Activated naive CD4-positive, alpha-beta T cell treated with anti-CD3 and anti-CD28 coated beads, Interleukin-2, amount 50 U/mL, for 24 hours (primary cell): ENCODE data around the gene MT1A.
"Not testable (repeated sequence)": the region's sequence is repeated elsewhere in the genome, so short reads cannot be mapped to it uniquely, and the experiment has no call there.

Experiments used
- H3K27ac Mint-ChIP-seq: one replicate; pipeline ENCODE4 v1.8.0; 2021; ENCODE audit warnings: mild to moderate bottlenecking, mixed read lengths
- H3K27me3 Mint-ChIP-seq: one replicate; pipeline ENCODE4 v1.8.0; 2021; ENCODE audit warnings: mixed read lengths
- H3K36me3 Mint-ChIP-seq: one replicate; pipeline ENCODE4 v1.8.0; 2021; ENCODE audit warnings: mixed read lengths
- H3K4me1 Mint-ChIP-seq: one replicate; pipeline ENCODE4 v1.8.0; 2021; ENCODE audit warnings: mixed read lengths
- H3K4me3 Mint-ChIP-seq: one replicate; pipeline ENCODE4 v1.8.0; 2021; ENCODE audit warnings: mild to moderate bottlenecking, mixed read lengths
- H3K9me3 Mint-ChIP-seq: one replicate; pipeline ENCODE4 v1.8.0; 2021; ENCODE audit warnings: mixed read lengths

The MT1A gene

GRCh38 chr16:56653218-56653617, 14.8 kb downstream of the MT1A start:
- no peaks in the 10 kb centered on the region for H3K9me3 Mint-ChIP-seq
- H3K4me3 Mint-ChIP-seq, result no peak overlapping the region
- peaks cover 9% of the 10 kb centered on the region for H3K4me1 Mint-ChIP-seq
- H3K36me3 Mint-ChIP-seq, result no peaks in the 10 kb centered on the region
- no peak overlapping the region for H3K27ac Mint-ChIP-seq
- peaks cover 1% of the 10 kb centered on the region for H3K27me3 Mint-ChIP-seq

DNA sequence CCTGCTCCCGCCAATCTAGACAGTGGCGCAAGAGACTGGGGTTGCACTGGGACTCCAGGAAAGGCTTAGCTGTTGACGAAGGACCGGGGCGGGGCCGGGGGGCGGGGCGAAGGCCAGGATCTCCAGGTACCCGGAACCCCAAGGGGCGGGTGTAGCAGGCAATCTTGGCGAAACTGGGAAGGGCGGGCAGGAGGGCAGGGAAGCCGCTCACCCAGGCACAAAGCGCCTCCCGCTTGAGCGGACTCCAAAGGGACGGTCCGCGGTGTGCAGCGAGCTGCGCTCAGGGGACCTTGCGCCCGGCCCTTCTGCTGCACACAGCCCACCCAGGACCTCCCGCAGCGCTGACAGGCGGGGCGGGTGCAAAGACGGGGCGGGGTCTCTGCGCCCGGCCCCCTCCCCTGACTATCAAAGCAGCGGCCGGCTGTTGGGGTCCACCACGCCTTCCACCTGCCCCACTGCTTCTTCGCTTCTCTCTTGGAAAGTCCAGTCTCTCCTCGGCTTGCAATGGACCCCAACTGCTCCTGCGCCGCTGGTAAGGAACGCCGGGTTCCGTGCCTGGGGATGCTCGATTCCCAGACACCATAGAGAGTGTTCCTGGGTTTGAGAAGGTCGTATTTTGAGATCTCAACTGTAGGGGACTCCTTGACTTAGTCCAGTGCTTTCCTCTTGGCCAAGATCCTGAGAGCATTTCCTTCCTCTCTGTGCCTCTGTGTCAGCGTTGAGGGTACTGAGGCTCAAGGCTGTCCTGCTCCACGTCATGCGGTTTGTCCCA, 19.3 kb downstream of the MT1A start, which contains the start of gene MT1F:
TSS of gene MT1F (plus strand) at position 405 of the 772 bp plus-strand sequence. CDS start at position 505, 100 bp downstream.
- peaks cover 36% of the 10 kb centered on the region for H3K4me1 Mint-ChIP-seq
- peak within 1 kb of the TSS; percentile 84 for H3K27ac Mint-ChIP-seq
- no peaks in the 10 kb centered on the region for H3K27me3 Mint-ChIP-seq
- no peaks in the 10 kb centered on the region for H3K9me3 Mint-ChIP-seq
- H3K4me3 Mint-ChIP-seq, result peak within 1 kb of the TSS; percentile 96
- H3K36me3 Mint-ChIP-seq, result no peaks in the 10 kb centered on the region

- Mint-ChIP-seq H3K9me3 (no peaks in the 10 kb centered on the region), H3K4me3 (peak overlapping the region; percentile 96), H3K27ac (no peak overlapping the region), H3K27me3 (no peaks in the 10 kb centered on the region), H3K36me3 (no peaks in the 10 kb centered on the region), H3K4me1 (peaks cover 38% of the 10 kb centered on the region)
Measured at GRCh38 chr16:56658327-56658875, 19.9 kb downstream of the MT1A start.

DNA sequence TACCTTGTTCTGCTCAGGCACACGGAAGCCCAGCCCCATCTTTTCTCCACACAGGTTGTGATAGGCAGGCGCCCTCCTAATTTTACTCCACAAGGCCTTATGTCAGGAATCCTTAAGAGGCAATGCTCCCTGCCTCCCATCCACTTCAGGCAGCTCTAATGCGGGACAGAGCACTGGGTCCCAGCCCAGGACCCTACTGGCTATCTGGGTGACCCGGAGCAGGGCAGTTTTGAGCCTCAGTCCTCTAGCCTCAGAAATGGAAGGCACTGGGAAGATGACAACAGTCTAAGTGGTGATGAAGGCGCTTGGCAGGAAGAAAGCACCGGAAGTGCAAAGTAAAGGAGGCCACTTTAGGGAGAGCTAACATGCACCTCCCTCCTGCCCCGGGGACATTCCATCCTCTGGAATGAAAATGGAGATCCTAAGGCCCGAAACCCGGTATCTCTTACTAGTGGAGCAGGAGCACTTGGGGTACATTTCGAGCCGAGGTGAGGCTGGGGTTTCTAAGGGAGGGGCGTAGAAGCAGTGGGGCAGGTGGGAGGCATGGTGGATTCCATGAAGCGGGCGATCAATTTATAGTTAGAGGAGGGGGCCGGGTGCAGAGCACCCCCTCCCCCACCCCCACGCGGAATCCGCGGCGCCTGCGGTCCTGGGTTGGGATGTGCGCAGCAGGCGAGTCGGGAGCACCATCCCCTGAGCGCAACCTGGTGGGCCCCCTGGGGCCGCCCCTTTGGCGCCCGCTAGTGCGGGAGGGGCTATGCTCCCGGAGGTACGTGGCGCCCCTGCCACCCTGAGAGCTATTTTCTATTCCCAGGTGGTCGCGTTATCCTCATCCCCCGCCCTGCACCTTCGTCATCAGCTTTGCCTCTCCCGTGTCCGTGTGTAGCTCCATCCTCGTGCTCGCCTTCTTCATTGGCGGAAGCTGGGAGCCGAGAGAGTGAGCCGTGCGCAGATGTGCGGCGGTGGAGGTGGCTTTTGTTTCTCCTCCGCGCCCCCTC, 24.2 kb downstream of the MT1A start:
- peak overlapping the region; percentile 95 for H3K27ac Mint-ChIP-seq
- H3K4me1 Mint-ChIP-seq, result peaks cover 37% of the 10 kb centered on the region
- H3K36me3 Mint-ChIP-seq, result no peaks in the 10 kb centered on the region
- H3K9me3 Mint-ChIP-seq, result no peaks in the 10 kb centered on the region
- peaks cover 9% of the 10 kb centered on the region for H3K27me3 Mint-ChIP-seq
- H3K4me3 Mint-ChIP-seq, result peak overlapping the region; percentile 88

GRCh38 chr16:56664506-56664905, 26.0 kb downstream of the MT1A start:
- H3K4me1 Mint-ChIP-seq, result peaks cover 37% of the 10 kb centered on the region
- no peak overlapping the region for H3K4me3 Mint-ChIP-seq
- no peak overlapping the region for H3K27ac Mint-ChIP-seq
- H3K27me3 Mint-ChIP-seq, result peaks cover 24% of the 10 kb centered on the region
- H3K36me3 Mint-ChIP-seq, result no peaks in the 10 kb centered on the region
- H3K9me3 Mint-ChIP-seq, result no peaks in the 10 kb centered on the region

DNA sequence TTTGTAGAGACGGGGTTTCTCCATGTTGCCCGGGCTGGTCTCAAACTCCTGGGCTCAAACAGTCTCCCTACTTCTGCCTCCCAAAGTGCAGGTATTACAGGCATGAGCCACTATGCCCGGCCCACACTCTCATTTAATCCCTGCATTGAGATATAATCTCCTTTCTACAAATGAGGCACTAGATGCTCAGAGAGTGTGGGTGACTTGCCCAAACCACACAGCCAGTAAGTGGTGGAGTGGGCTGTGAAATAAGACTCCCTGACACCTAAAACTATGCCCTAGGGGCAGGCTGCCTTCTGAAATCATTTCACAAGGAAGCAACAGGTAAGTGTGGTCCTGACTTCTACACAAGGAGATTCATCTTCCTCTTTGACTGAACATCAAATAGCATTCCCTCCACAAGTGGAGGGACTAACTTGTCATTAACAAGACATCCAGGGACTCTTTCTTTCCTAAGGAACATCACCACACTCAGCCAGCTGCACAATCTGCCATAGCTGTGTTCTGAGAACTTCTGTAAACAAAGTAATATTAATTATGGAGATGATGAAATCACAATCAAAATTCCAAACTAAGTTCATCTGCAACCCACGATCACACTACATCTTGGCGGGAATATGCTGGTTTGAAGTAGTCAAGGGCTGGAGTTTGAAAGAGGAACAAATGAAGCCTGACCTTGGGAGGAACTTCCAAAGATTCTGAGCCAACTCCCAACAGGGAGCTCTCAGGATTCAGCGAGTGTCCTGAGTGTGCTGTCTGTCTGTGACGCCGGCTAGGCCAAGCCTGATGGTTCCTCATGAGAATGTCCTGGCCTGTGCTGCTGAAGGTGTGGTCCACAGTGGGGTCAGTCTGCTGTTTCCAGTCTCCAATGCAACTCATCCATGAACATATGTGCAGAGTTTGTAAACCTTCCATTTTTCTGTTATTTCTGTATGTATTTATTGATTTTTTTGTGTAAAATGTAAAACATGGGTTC, 27.1 kb downstream of the MT1A start:
- Mint-ChIP-seq H3K4me1 (peaks cover 38% of the 10 kb centered on the region), H3K27me3 (peaks cover 27% of the 10 kb centered on the region)
- not testable (repeated sequence) for H3K9me3 Mint-ChIP-seq, H3K36me3 Mint-ChIP-seq, H3K27ac Mint-ChIP-seq, H3K4me3 Mint-ChIP-seq

- Mint-ChIP-seq H3K4me3 (peak within 1 kb of the TSS; percentile 52), H3K4me1 (peaks cover 22% of the 10 kb centered on the region), H3K27me3 (peaks cover 36% of the 10 kb centered on the region), H3K9me3 (no peaks in the 10 kb centered on the region), H3K36me3 (no peaks in the 10 kb centered on the region), H3K27ac (no peak within 1 kb of the TSS)
Measured at GRCh38 chr16:56667581-56668571, 29.4 kb downstream of the MT1A start, which contains the start of gene MT1G. Gene MT1G, minus strand, starts transcription at chr16:56668065. Its CDS starts 72 bp downstream, at chr16:56667993.

DNA sequence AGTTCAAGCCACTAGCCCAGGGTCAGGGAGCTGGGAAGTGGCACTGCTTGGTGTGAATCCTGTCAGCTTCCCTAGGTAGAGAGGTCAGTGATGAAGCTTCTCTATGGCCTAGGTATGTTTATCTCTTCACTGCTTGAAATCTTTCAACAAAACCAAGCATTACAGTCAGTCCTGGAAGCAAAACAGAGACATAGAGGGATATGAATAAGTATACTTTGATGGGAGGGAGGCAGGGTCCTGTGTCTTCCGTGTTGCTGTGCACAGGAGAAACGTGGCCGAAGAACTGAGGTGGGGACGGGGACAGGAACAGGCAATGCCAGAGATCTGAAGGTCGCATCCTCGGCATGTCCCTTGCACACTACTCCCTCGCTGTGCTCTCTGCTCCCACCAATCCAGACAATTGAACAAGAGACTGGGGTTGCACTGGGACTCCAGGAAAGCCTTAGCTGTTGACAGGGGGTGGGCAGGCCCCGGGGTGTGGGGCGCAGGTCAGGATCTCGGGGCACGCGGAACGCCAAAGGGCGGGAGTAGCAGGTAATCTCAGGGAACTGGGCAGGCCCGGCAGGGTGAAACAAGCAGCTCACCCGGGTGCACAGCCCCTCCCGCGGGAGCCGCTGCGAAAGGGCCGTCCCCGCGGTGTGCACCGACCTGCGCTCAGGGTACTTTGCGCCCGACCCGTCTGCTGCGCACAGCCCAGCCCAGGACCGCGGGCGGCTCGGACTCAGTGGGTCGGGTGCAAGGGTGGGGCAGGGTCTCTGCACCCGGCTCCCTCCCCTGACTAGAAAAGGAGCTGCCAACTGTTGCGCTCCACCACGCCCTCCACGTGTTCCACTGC, 30.8 kb downstream of the MT1A start, which contains the start of gene MT1H:
TSS of gene MT1H (plus strand) at position 810 of the 835 bp plus-strand sequence. CDS start 71 bp downstream, outside the sequence.
- Mint-ChIP-seq H3K4me1 (peaks cover 21% of the 10 kb centered on the region), H3K27ac (no peak within 1 kb of the TSS), H3K27me3 (peaks cover 38% of the 10 kb centered on the region), H3K9me3 (no peaks in the 10 kb centered on the region), H3K4me3 (peak within 1 kb of the TSS; percentile 37), H3K36me3 (no peaks in the 10 kb centered on the region)

- H3K9me3 Mint-ChIP-seq, result no peaks in the 10 kb centered on the region
- peaks cover 22% of the 10 kb centered on the region for H3K4me1 Mint-ChIP-seq
- no peaks in the 10 kb centered on the region for H3K36me3 Mint-ChIP-seq
- H3K27me3 Mint-ChIP-seq, result peaks cover 36% of the 10 kb centered on the region
- no peak overlapping the region for H3K27ac Mint-ChIP-seq
- H3K4me3 Mint-ChIP-seq, result no peak overlapping the region
Measured at GRCh38 chr16:56669840-56670619, 31.6 kb downstream of the MT1A start.

DNA sequence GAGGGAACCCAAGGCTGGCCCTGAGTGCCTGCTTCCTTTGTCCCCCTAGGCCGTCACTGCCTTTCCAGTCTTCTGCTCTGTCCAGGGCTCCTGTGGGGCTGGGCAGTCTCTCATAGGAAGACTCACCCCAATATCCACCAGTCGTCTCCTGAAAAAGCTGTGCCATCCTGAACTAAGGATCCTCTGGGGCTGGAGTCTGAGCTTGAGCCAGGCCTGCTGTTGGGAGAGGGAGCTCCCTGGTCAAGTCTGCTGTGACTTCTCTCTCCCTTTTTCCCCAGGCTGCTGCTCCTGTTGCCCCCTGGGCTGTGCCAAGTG, 32.1 kb downstream of the MT1A start:
- Mint-ChIP-seq H3K27ac (no peak overlapping the region), H3K4me3 (no peak overlapping the region), H3K9me3 (no peaks in the 10 kb centered on the region), H3K36me3 (no peaks in the 10 kb centered on the region), H3K4me1 (peaks cover 27% of the 10 kb centered on the region), H3K27me3 (peaks cover 36% of the 10 kb centered on the region)

- Mint-ChIP-seq H3K27me3 (peaks cover 30% of the 10 kb centered on the region), H3K4me1 (peaks cover 28% of the 10 kb centered on the region)
- H3K4me3 Mint-ChIP-seq, H3K36me3 Mint-ChIP-seq, H3K27ac Mint-ChIP-seq, H3K9me3 Mint-ChIP-seq: not testable (repeated sequence)
Measured at GRCh38 chr16:56671691-56672090, 33.2 kb downstream of the MT1A start.

DNA sequence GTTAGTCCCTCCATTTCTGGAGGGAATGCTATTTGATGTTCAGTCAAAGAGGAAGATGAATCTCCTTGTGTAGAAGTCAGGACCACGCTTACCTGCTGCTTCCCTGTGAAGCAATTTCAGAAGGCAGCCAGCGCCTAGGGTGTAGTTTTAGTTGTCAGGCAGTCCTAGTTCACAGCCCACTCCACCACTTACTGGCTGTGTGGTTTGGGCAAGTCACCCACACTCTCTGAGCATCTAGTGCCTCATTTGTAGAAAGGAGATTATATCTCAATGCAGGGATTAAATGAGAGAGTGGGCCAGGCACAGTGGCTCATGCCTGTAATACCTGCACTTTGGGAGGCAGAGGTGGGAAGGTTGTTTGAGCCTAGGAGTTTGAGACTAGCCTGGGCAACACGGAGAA, 33.7 kb downstream of the MT1A start:
- H3K9me3 Mint-ChIP-seq, H3K36me3 Mint-ChIP-seq, H3K27ac Mint-ChIP-seq, H3K4me3 Mint-ChIP-seq: not testable (repeated sequence)
- H3K27me3 Mint-ChIP-seq, result peaks cover 30% of the 10 kb centered on the region
- peaks cover 28% of the 10 kb centered on the region for H3K4me1 Mint-ChIP-seq
